Measurements from ENCODE around the gene ELP1.
"Not testable (repeated sequence)": the region's sequence is repeated elsewhere in the genome, so short reads cannot be mapped to it uniquely, and the experiment has no call there.

DNA sequence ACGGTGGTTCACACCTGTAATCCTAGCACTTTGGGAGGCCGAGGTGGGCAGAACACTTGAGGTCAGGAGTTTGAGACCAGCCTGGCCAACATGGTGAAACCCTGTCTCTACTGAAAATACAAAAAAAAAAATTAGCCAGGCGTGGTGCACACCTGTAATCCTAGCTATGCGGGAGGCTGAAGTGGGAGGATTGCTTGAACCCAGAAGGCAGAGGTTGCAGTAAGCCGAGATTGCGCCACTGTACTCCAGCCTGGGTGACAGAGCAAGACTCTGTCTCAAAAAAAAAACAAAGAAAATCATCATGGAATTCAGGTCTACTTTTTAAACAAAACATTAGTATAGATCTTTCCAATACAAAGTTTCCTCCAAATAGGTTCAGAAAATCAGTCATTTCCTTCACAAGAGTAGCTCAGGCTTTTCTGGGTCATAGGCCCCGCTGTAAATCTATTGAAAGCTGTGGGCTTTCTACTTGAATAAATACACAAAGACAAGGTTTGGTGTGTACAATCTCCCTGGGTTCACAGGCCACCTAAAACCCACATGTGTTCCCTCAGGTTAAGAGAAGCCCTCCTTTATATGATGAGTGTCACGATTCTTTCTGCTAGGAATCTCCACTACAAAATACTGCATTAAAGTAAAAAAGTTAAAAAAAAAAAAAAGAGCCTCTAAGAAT is 34.8 kb downstream of the ELP1 start:
- TF ChIP-seq POLR2A (IDR thresholded peaks at IDR 0.05) = not testable (repeated sequence)
- TF ChIP-seq, protein P1, sequence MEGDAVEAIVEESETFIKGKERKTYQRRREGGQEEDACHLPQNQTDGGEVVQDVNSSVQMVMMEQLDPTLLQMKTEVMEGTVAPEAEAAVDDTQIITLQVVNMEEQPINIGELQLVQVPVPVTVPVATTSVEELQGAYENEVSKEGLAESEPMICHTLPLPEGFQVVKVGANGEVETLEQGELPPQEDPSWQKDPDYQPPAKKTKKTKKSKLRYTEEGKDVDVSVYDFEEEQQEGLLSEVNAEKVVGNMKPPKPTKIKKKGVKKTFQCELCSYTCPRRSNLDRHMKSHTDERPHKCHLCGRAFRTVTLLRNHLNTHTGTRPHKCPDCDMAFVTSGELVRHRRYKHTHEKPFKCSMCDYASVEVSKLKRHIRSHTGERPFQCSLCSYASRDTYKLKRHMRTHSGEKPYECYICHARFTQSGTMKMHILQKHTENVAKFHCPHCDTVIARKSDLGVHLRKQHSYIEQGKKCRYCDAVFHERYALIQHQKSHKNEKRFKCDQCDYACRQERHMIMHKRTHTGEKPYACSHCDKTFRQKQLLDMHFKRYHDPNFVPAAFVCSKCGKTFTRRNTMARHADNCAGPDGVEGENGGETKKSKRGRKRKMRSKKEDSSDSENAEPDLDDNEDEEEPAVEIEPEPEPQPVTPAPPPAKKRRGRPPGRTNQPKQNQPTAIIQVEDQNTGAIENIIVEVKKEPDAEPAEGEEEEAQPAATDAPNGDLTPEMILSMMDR (IDR thresholded peaks at IDR 0.05) = not testable (repeated sequence)

All from lower leg skin (tissue), 3 donors.